K562 (cell line): Measurements from ENCODE around the gene SMIM3. TPM values are rescaled to one million over a fixed set of nuclear protein-coding genes. Genes with fewer than 3 reads are reported as not detected.

Source experiments
- BMI1 ChIP-seq: fragments of 150-350 bp; IDR thresholded peaks from 2 replicates; pipeline ENCODE4 v1.6.1; 2014; ENCODE audit warnings: low read length
- CBFB ChIP-seq: sonication (generic); formaldehyde crosslinking; IDR thresholded peaks from 2 replicates; pipeline ENCODE4 v1.4.0; 2020; ENCODE audit warnings: mild to moderate bottlenecking, missing genetic modification reagents
- CSDE1 ChIP-seq, 2 experiments: fragments of 450-650 bp; IDR thresholded peaks; 2 replicates each; pipeline ENCODE4 v1.6.1; 2016; ENCODE audit warnings: mild to moderate bottlenecking in 1 of 2
- HMG20B ChIP-seq: fragments of 250-450 bp; sonication (Bioruptor Pico); IDR thresholded peaks from 2 replicates; pipeline ENCODE4 v1.5.0; 2021; ENCODE audit warnings: mild to moderate bottlenecking
- HNRNPK ChIP-seq: fragments of 200-400 bp; formaldehyde crosslinking; IDR thresholded peaks from one replicate; pipeline ENCODE4 v1.6.1; 2018; ENCODE audit warnings: mild to moderate bottlenecking, low read depth, low read length; ENCODE audit not compliant: poor library complexity, severe bottlenecking
- KAT8 ChIP-seq: fragments of 450-650 bp; IDR thresholded peaks from 2 replicates; pipeline ENCODE4 v1.6.1; 2016; ENCODE audit warnings: low read depth, mild to moderate bottlenecking
- NFYB ChIP-seq: IDR thresholded peaks from 2 replicates; pipeline ENCODE4 v1.6.1; 2011; ENCODE audit warnings: mild to moderate bottlenecking, moderate library complexity; ENCODE audit not compliant: insufficient read length; ENCODE audit errors: extremely low read depth
- NR2F6 ChIP-seq: fragments of 450-650 bp; formaldehyde crosslinking; IDR thresholded peaks from 2 replicates; pipeline ENCODE4 v1.4.0; 2020; ENCODE audit warnings: mild to moderate bottlenecking
- RBM17 ChIP-seq: fragments of 200-400 bp; formaldehyde crosslinking; IDR thresholded peaks from 2 replicates; pipeline ENCODE4 v1.6.1; 2017; ENCODE audit warnings: low read depth, mild to moderate bottlenecking, low read length, borderline replicate concordance
- RBM34 ChIP-seq: fragments of 200-400 bp; formaldehyde crosslinking; IDR thresholded peaks from 2 replicates; pipeline ENCODE4 v1.6.1; 2018; ENCODE audit warnings: low read length, borderline replicate concordance; ENCODE audit not compliant: insufficient read depth
- SAP30 ChIP-seq: fragments of 200-600 bp; sonication (generic); IDR thresholded peaks from 2 replicates; pipeline ENCODE4 v1.6.1; 2012; ENCODE audit warnings: borderline replicate concordance, low read depth, mild to moderate bottlenecking, moderate library complexity, low read length, control low read depth, inconsistent platforms; ENCODE audit not compliant: insufficient read depth, poor library complexity, severe bottlenecking
- SMAD2 ChIP-seq: fragments of 150-350 bp; IDR thresholded peaks from 2 replicates; pipeline ENCODE4 v1.6.1; 2014; ENCODE audit warnings: low read depth, mild to moderate bottlenecking, low read length
- SMARCC2 ChIP-seq: fragments of 450-650 bp; IDR thresholded peaks from 2 replicates; pipeline ENCODE4 v1.6.1; 2017; ENCODE audit warnings: antibody characterized with exemption, moderate library complexity, mild to moderate bottlenecking, low read depth
- SRSF1 ChIP-seq: fragments of 200-400 bp; formaldehyde crosslinking; IDR thresholded peaks from 2 replicates; pipeline ENCODE4 v1.6.1; 2017; ENCODE audit warnings: mild to moderate bottlenecking, low read depth, low read length, moderate library complexity
- TFAM ChIP-seq: fragments of 250-450 bp; sonication (Bioruptor Pico); conservative IDR thresholded peaks from 2 replicates; pipeline ENCODE4 v1.5.0; 2021; ENCODE audit warnings: mild to moderate bottlenecking, moderate library complexity
- U2AF1 ChIP-seq: fragments of 200-400 bp; formaldehyde crosslinking; optimal IDR thresholded peaks from 2 replicates; pipeline ENCODE3; 2017; ENCODE audit warnings: mild to moderate bottlenecking, low read depth, low read length, moderate library complexity
- polyA plus RNA-seq, 8 experiments: library from polyadenylated mRNA; depleted of rRNA in 4 of 8; stranded (reverse) in 5 of 8; unstranded in 3 of 8; fragments of >200 nt; fragmentation: Nextera tagmentation in 2 of 8; fragmentation: Illumina TruSeq in 1 of 8; extraction: Ambion mirVana in 2 of 8; extraction: Trizol in 1 of 8; gene quantifications; 2 replicates each; pipeline versions ENCODE4 v1.2.1 to v1.2.3, GENCODE V29; 2011 to 2014; ENCODE audit warnings: inconsistent platforms in 1 of 8, missing spikeins in 1 of 8
- total RNA-seq, 7 experiments: library from RNA; depleted of rRNA in 6 of 7; stranded (reverse); fragments of >200 nt in 6 of 7; fragmentation: Illumina TruSeq in 2 of 7; extraction: Trizol in 2 of 7; gene quantifications; 2 replicates each; pipeline versions ENCODE4 v1.2.1 to v1.2.3, GENCODE V29; 2011 to 2021; ENCODE audit warnings: low replicate concordance in 1 of 7
- TF ChIP-seq, protein P1 (sequence below): fragments of 250-450 bp; sonication (Bioruptor Pico); IDR thresholded peaks from 2 replicates; pipeline ENCODE4 v1.6.1; 2021; ENCODE audit warnings: mild to moderate bottlenecking
- TF ChIP-seq, protein P2 (sequence below), 2 experiments: IDR thresholded peaks in 1 of 2; conservative IDR thresholded peaks in 1 of 2; 2 replicates each; pipeline ENCODE4 v1.6.1; 2016; ENCODE audit warnings: low read depth in 2 of 2, mild to moderate bottlenecking in 1 of 2, missing compliant biosample characterization in 1 of 2, missing genetic modification characterization in 1 of 2, moderate library complexity in 1 of 2
- TF ChIP-seq, protein P3 (sequence below): fragments of 250-450 bp; sonication (Bioruptor Pico); IDR thresholded peaks from 2 replicates; pipeline ENCODE4 v1.5.0; 2020; ENCODE audit warnings: mild to moderate bottlenecking
- TF ChIP-seq, protein P4 (sequence below): sonication (generic); formaldehyde crosslinking; IDR thresholded peaks from 2 replicates; pipeline ENCODE4 v1.8.1; 2023; ENCODE audit warnings: mild to moderate bottlenecking, missing genetic modification reagents
- TF ChIP-seq, protein P5 (sequence below): sonication (generic); formaldehyde crosslinking; IDR thresholded peaks from 2 replicates; pipeline ENCODE4 v1.8.0; 2022; ENCODE audit warnings: missing genetic modification reagents, mild to moderate bottlenecking, moderate library complexity, borderline replicate concordance

Gene SMIM3
- total and polyA plus RNA-seq, 9 of the 15 experiments (the other 6 are each of a cell fraction or from before 2014, with no cell fraction given): 4.1 to 27.7 (median 13.6) TPM

DNA sequence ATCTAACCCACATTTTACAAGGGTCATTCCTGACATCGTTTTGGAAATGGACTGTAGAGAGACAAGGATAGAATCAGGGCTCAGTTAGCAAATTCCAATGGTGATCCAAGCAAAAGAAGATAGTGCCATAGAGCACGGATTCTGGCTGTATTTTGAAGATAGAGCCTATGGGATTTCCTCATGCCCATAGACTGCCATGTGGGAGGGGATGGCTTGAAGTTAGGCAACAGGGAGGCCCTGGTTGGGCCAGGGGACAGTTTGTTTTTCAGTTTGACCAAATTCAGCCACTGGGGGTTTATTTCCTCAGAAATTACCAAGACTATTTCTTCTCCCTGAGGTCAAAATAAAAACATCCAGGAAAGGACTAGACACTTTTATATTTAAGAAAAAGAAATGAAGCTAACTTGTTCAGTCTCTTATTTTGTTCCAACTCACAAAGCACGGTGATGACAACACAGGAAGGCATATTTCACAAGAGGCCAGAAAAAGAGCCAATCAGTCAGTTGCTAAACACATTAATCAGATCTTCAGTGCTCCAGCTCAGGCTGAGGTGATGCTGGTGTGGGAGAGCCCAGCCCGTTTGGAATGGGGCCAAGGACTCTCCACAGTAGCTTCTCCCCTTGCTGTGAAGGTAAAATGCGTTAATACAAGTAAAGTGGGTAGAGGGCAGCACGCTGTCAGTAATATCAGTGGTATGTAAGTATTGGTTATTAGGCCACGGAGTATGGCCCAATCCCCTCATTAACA lies 15.4 kb upstream of the SMIM3 start (continued):
- TF ChIP-seq HNRNPK (no peak), CBFB (no peak), SMAD2 (no peak), KAT8 (no peak), SRSF1 (no peak), SMARCC2 (0 out of 2 replicates have a peak, but pooled peaks have one; percentile 20), NR2F6 (CRISPR knock-in tag) (no peak), NFYB (no peak), HMG20B (CRISPR knock-in tag) (no peak), U2AF1 (no peak), TFAM (no peak), RBM34 (no peak), CSDE1 (IDR thresholded peaks at IDR 0.05) (no peak), BMI1 (no peak), SAP30 (no peak), RBM17 (no peak)
- TF ChIP-seq, protein P1, sequence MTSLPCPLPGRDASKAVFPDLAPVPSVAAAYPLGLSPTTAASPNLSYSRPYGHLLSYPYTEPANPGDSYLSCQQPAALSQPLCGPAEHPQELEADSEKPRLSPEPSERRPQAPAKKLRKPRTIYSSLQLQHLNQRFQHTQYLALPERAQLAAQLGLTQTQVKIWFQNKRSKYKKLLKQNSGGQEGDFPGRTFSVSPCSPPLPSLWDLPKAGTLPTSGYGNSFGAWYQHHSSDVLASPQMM (CRISPR knock-in tag): no peak
- TF ChIP-seq, protein P2, sequence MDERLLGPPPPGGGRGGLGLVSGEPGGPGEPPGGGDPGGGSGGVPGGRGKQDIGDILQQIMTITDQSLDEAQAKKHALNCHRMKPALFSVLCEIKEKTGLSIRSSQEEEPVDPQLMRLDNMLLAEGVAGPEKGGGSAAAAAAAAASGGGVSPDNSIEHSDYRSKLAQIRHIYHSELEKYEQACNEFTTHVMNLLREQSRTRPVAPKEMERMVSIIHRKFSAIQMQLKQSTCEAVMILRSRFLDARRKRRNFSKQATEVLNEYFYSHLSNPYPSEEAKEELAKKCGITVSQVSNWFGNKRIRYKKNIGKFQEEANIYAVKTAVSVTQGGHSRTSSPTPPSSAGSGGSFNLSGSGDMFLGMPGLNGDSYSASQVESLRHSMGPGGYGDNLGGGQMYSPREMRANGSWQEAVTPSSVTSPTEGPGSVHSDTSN (CRISPR knock-in tag; IDR thresholded peaks at IDR 0.05; ENCODE audit: low read depth): no peak
- TF ChIP-seq, protein P2 (tag; conservative IDR thresholded peaks at IDR 0.05; ENCODE audit: low read depth): peak; percentile 97
- TF ChIP-seq, protein P3, sequence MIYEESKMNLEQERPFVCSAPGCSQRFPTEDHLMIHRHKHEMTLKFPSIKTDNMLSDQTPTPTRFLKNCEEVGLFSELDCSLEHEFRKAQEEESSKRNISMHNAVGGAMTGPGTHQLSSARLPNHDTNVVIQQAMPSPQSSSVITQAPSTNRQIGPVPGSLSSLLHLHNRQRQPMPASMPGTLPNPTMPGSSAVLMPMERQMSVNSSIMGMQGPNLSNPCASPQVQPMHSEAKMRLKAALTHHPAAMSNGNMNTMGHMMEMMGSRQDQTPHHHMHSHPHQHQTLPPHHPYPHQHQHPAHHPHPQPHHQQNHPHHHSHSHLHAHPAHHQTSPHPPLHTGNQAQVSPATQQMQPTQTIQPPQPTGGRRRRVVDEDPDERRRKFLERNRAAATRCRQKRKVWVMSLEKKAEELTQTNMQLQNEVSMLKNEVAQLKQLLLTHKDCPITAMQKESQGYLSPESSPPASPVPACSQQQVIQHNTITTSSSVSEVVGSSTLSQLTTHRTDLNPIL (CRISPR knock-in tag): no peak
- TF ChIP-seq, protein P4, sequence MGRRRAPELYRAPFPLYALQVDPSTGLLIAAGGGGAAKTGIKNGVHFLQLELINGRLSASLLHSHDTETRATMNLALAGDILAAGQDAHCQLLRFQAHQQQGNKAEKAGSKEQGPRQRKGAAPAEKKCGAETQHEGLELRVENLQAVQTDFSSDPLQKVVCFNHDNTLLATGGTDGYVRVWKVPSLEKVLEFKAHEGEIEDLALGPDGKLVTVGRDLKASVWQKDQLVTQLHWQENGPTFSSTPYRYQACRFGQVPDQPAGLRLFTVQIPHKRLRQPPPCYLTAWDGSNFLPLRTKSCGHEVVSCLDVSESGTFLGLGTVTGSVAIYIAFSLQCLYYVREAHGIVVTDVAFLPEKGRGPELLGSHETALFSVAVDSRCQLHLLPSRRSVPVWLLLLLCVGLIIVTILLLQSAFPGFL (CRISPR knock-in tag): no peak
- TF ChIP-seq, protein P5, sequence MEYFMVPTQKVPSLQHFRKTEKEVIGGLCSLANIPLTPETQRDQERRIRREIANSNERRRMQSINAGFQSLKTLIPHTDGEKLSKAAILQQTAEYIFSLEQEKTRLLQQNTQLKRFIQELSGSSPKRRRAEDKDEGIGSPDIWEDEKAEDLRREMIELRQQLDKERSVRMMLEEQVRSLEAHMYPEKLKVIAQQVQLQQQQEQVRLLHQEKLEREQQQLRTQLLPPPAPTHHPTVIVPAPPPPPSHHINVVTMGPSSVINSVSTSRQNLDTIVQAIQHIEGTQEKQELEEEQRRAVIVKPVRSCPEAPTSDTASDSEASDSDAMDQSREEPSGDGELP (CRISPR knock-in tag): peak; percentile 67; the same call in 1 of the 2 replicates
